Right lung (tissue), 5 donors: Measurements from ENCODE around the gene FABP6. TPM values are rescaled to one million over a fixed set of nuclear protein-coding genes. Genes with fewer than 3 reads are reported as not detected.

Experiments
- DNase-seq, 2 donors: peaks; one replicate each; pipeline ENCODE4 v3.0.0-alpha.2; 2013
- polyA plus RNA-seq, 5 donors: library from polyadenylated mRNA; unstranded; fragments of 120-200 nt; gene quantifications; one replicate each; pipeline versions ENCODE4 v1.2.1 to v1.2.3, GENCODE V29; 2013; ENCODE audit warnings: inconsistent platforms in 1 of 5, low replicate concordance in 1 of 5; ENCODE audit not compliant: insufficient read length in 5 of 5, insufficient read depth in 1 of 5

FABP6 gene
- polyA plus RNA-seq, 5 donors, result 0.40 to 7.3 (median 4.4) TPM

GRCh38 chr5:160260881-160261815 lies 31.8 kb downstream of the FABP6 start:
- no peak for DNase-seq

- no peak for DNase-seq
Measured at GRCh38 chr5:160262151-160263074, 33.1 kb downstream of the FABP6 start.

- DNase-seq, result no peak
Measured at GRCh38 chr5:160263326-160263855, 34.1 kb downstream of the FABP6 start.

- no peak for DNase-seq
Measured at GRCh38 chr5:160266044-160266443, 36.7 kb downstream of the FABP6 start.

GRCh38 chr5:160266752-160267345 lies 37.5 kb downstream of the FABP6 start:
- no peak for DNase-seq

- DNase-seq, result no peak
Measured at GRCh38 chr5:160268121-160268520, 38.8 kb downstream of the FABP6 start.

GRCh38 chr5:160269017-160269416 lies 39.7 kb downstream of the FABP6 start:
- DNase-seq, result peak in 1 of 2 donors; percentile 40

GRCh38 chr5:160270704-160271103 lies 41.4 kb downstream of the FABP6 start:
- DNase-seq, result no peak

GRCh38 chr5:160271396-160271795 lies 42.1 kb downstream of the FABP6 start:
- peak in 1 of 2 donors; percentile 46 for DNase-seq

- DNase-seq, result no peak
Measured at GRCh38 chr5:160271836-160272235, 42.5 kb downstream of the FABP6 start.

GRCh38 chr5:160272264-160272663 lies 43.0 kb downstream of the FABP6 start:
- no peak for DNase-seq

GRCh38 chr5:160272889-160273288 lies 43.6 kb downstream of the FABP6 start:
- no peak for DNase-seq

GRCh38 chr5:160274483-160274931 lies 45.2 kb downstream of the FABP6 start:
- no peak for DNase-seq

GRCh38 chr5:160278343-160278742 lies 49.0 kb downstream of the FABP6 start:
- no peak for DNase-seq

GRCh38 chr5:160280384-160281095 lies 51.2 kb downstream of the FABP6 start:
- no peak for DNase-seq

- DNase-seq, result no peak
Measured at GRCh38 chr5:160281275-160281674, 52.0 kb downstream of the FABP6 start.

- DNase-seq, result no peak
Measured at GRCh38 chr5:160284291-160284873, 55.1 kb downstream of the FABP6 start.

GRCh38 chr5:160285316-160285715 lies 56.0 kb downstream of the FABP6 start:
- no peak for DNase-seq

- DNase-seq, result no peak
Measured at GRCh38 chr5:160286947-160287346, 57.6 kb downstream of the FABP6 start.

GRCh38 chr5:160287378-160288051 lies 58.2 kb downstream of the FABP6 start:
- DNase-seq, result peak; percentile 50 to 60
